ENCODE measurements around the gene PCAT7.

- TF ChIP-seq, protein P1, sequence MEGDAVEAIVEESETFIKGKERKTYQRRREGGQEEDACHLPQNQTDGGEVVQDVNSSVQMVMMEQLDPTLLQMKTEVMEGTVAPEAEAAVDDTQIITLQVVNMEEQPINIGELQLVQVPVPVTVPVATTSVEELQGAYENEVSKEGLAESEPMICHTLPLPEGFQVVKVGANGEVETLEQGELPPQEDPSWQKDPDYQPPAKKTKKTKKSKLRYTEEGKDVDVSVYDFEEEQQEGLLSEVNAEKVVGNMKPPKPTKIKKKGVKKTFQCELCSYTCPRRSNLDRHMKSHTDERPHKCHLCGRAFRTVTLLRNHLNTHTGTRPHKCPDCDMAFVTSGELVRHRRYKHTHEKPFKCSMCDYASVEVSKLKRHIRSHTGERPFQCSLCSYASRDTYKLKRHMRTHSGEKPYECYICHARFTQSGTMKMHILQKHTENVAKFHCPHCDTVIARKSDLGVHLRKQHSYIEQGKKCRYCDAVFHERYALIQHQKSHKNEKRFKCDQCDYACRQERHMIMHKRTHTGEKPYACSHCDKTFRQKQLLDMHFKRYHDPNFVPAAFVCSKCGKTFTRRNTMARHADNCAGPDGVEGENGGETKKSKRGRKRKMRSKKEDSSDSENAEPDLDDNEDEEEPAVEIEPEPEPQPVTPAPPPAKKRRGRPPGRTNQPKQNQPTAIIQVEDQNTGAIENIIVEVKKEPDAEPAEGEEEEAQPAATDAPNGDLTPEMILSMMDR (IDR thresholded peaks at IDR 0.05; ENCODE audit: extremely low read depth in 1 of 2, insufficient read depth in 1 of 2, low read depth in 1 of 2, low read length in 2 of 2): no peak
- TF ChIP-seq POLR2A (IDR thresholded peaks at IDR 0.05; ENCODE audit: low read depth, low read length): no peak
- no peak for TF ChIP-seq MAX (IDR thresholded peaks at IDR 0.05; ENCODE audit: insufficient read depth, insufficient read length)
- TF ChIP-seq EZH2 (IDR thresholded peaks at IDR 0.05; ENCODE audit: borderline replicate concordance, low read depth, low read length, severe bottlenecking): no peak
Measured at GRCh38 chr9:94591876-94592275, 37.0 kb downstream of the PCAT7 start.
